Sigmoid colon (tissue), 7 donors: ENCODE data around the gene DOCK1. TPM values are rescaled to one million over a fixed set of nuclear protein-coding genes. Genes with fewer than 3 reads are reported as not detected.

Experiments
- DNase-seq: peaks from one replicate; pipeline ENCODE4 v3.0.0-alpha.2; 2019
- H3K27ac ChIP-seq, 4 donors: fragments of 200-600 bp; sonication (generic); one replicate each; pipeline ENCODE4 v1.5.1; 2016 to 2019; ENCODE audit warnings: mild to moderate bottlenecking in 1 of 4
- H3K27me3 ChIP-seq, 3 donors: fragments of 200-600 bp; sonication (generic); one replicate each; pipeline ENCODE4 v1.5.1; 2019; ENCODE audit warnings: mild to moderate bottlenecking in 1 of 3
- H3K36me3 ChIP-seq, 4 donors: fragments of 200-600 bp; sonication (generic); one replicate each; pipeline ENCODE4 v1.5.1; 2016 to 2019
- H3K4me1 ChIP-seq, 4 donors: fragments of 200-600 bp; sonication (generic); one replicate each; pipeline ENCODE4 v1.5.1; 2017 to 2019
- H3K4me3 ChIP-seq, 4 donors: fragments of 200-600 bp; sonication (generic); one replicate each; pipeline ENCODE4 v1.5.1; 2017 to 2019; ENCODE audit warnings: mild to moderate bottlenecking in 2 of 4, moderate library complexity in 1 of 4
- H3K9me3 ChIP-seq, 4 donors: fragments of 200-600 bp in 3 of 4; sonication (generic) in 3 of 4; one replicate each; pipeline versions ENCODE4 v1.5.1 to v1.6.1; 2013 to 2019
- CTCF ChIP-seq, 4 experiments: fragments of 450-650 bp in 3 of 4; fragments of 200-600 bp in 1 of 4; IDR thresholded peaks; one replicate each; pipeline ENCODE4 v1.5.1; 2016 to 2019; ENCODE audit warnings: antibody characterized with exemption in 4 of 4, mild to moderate bottlenecking in 3 of 4, moderate library complexity in 2 of 4
- EP300 ChIP-seq, 4 donors: sonication (generic); formaldehyde crosslinking; IDR thresholded peaks; one replicate each; pipeline ENCODE4 v1.6.1; 2017; ENCODE audit warnings: antibody characterized with exemption in 4 of 4
- POLR2A ChIP-seq, 2 donors: fragments of 450-650 bp; IDR thresholded peaks; one replicate each; pipeline ENCODE4 v1.6.1; 2016; ENCODE audit warnings: antibody characterized with exemption in 2 of 2, mild to moderate bottlenecking in 2 of 2, moderate library complexity in 2 of 2
- POLR2AphosphoS5 ChIP-seq, 4 donors: sonication (generic); formaldehyde crosslinking; IDR thresholded peaks; one replicate each; pipeline ENCODE4 v1.6.1; 2017; ENCODE audit warnings: antibody characterized with exemption in 4 of 4
- WGBS, 2 donors: extraction: QIAGEN DNeasy Blood & Tissue Kit; methylation state at CpG; one replicate each; pipeline ENCODE4 v1.1.7; 2013; 5-methylcytosine and 5-hydroxymethylcytosine counted together
- intact Hi-C: fragments of 100-400 bp; cut with DNase I; formaldehyde crosslinking; loops from one replicate; pipeline ENCODE4 v1.15.1; 2023
- polyA plus RNA-seq, 3 donors: library from polyadenylated mRNA; stranded (reverse); fragments of 200-250 nt; gene quantifications; one replicate each; pipeline ENCODE4 v1.2.3, GENCODE V29; 2013
- total RNA-seq, 4 donors: library from RNA; depleted of rRNA; stranded (reverse); fragments of >200 nt; gene quantifications; one replicate each; pipeline ENCODE4 v1.1.0, GENCODE V29; 2016
- donor health status: healthy with polysubstance abuse.
- donor health status: Bipolar disorder and iron deficiency.
- donor health status: healthy.

The DOCK1 gene
- total and polyA plus RNA-seq, 7 donors = 15.0 to 53.7 (median 40.2) TPM

GRCh38 chr10:127331696-127332095 lies 426.5 kb downstream of the DOCK1 start:
- H3K36me3 ChIP-seq = no peaks in the 10 kb centered on the region
- no peak for DNase-seq
- no peak overlapping the region for H3K4me3 ChIP-seq
- 77 to 90% methylated on average over 6 of the region's 6 CpGs for WGBS, 2 donors
- no peak overlapping the region for H3K27ac ChIP-seq
- no peaks in the 10 kb centered on the region for H3K4me1 ChIP-seq
- intact Hi-C loops = no loop called here
- H3K27me3 ChIP-seq = no peaks in the 10 kb centered on the region
- H3K9me3 ChIP-seq = no peaks in the 10 kb centered on the region
- no peak for TF ChIP-seq POLR2A (IDR thresholded peaks at IDR 0.05)
- TF ChIP-seq EP300 (IDR thresholded peaks at IDR 0.05) = no peak
- TF ChIP-seq POLR2AphosphoS5 (IDR thresholded peaks at IDR 0.05) = no peak
- no peak for TF ChIP-seq CTCF (IDR thresholded peaks at IDR 0.05)

- H3K4me3 ChIP-seq = no peak overlapping the region
- intact Hi-C loops = no loop called here
- WGBS, 2 donors = 89 to 91% methylated on average over 4 of the region's 4 CpGs
- no peaks in the 10 kb centered on the region for H3K27me3 ChIP-seq
- DNase-seq = no peak
- H3K9me3 ChIP-seq = no peaks in the 10 kb centered on the region
- H3K36me3 ChIP-seq = no peaks in the 10 kb centered on the region
- no peaks in the 10 kb centered on the region for H3K4me1 ChIP-seq
- no peak overlapping the region for H3K27ac ChIP-seq
- TF ChIP-seq CTCF (IDR thresholded peaks at IDR 0.05) = no peak
Measured at GRCh38 chr10:127332631-127333030, 427.4 kb downstream of the DOCK1 start.

GRCh38 chr10:127337801-127338200 lies 432.6 kb downstream of the DOCK1 start:
- no peak for TF ChIP-seq POLR2A (IDR thresholded peaks at IDR 0.05)
- 92 to 94% methylated on average over 11 of the region's 11 CpGs for WGBS, 2 donors
- Histone ChIP-seq H3K9me3 (no peaks in the 10 kb centered on the region), H3K36me3 (no peaks in the 10 kb centered on the region), H3K27ac (peak overlapping the region in 1 of 4 donors; percentile 10), H3K4me3 (no peak overlapping the region), H3K27me3 (no peaks in the 10 kb centered on the region), H3K4me1 (no peaks in the 10 kb centered on the region)
- intact Hi-C loops = no loop called here
- no peak for DNase-seq

- TF ChIP-seq POLR2AphosphoS5 (IDR thresholded peaks at IDR 0.05) = no peak
- no peak for TF ChIP-seq POLR2A (IDR thresholded peaks at IDR 0.05)
- no peak for TF ChIP-seq CTCF (IDR thresholded peaks at IDR 0.05)
- no peak for TF ChIP-seq EP300 (IDR thresholded peaks at IDR 0.05)
- H3K4me3 ChIP-seq = no peak overlapping the region
- H3K27me3 ChIP-seq = no peaks in the 10 kb centered on the region
- DNase-seq = no peak
- H3K4me1 ChIP-seq = no peaks in the 10 kb centered on the region
- no peaks in the 10 kb centered on the region for H3K9me3 ChIP-seq
- H3K36me3 ChIP-seq = peaks cover 0 to under 1% (median 0%) of the 10 kb centered on the region in 4 donors
- intact Hi-C loops = no loop called here
- WGBS, 2 donors = 84 to 91% methylated on average over 10 of the region's 10 CpGs
- no peak overlapping the region for H3K27ac ChIP-seq
Measured at GRCh38 chr10:127338399-127339110, 433.3 kb downstream of the DOCK1 start.

- intact Hi-C loops = no loop called here
- peaks cover 6 to 33% (median 10%) of the 10 kb centered on the region in 4 donors for H3K36me3 ChIP-seq
- H3K4me1 ChIP-seq = no peaks in the 10 kb centered on the region
- no peak for DNase-seq
- no peaks in the 10 kb centered on the region for H3K27me3 ChIP-seq
- no peaks in the 10 kb centered on the region for H3K9me3 ChIP-seq
- H3K4me3 ChIP-seq = no peak overlapping the region
- TF ChIP-seq EP300 (IDR thresholded peaks at IDR 0.05) = no peak
- TF ChIP-seq CTCF (IDR thresholded peaks at IDR 0.05) = no peak
- no peak for TF ChIP-seq POLR2A (IDR thresholded peaks at IDR 0.05)
- no peak for TF ChIP-seq POLR2AphosphoS5 (IDR thresholded peaks at IDR 0.05)
- no peak overlapping the region for H3K27ac ChIP-seq
- WGBS, 2 donors = 79 to 94% methylated on average over 6 of the region's 6 CpGs
Measured at GRCh38 chr10:127343821-127344220, 438.6 kb downstream of the DOCK1 start.
